Measurements from ENCODE around the gene ANXA2R. TPM values are rescaled to one million over a fixed set of nuclear protein-coding genes. Genes with fewer than 3 reads are reported as not detected.
"Not testable (repeated sequence)": the region's sequence is repeated elsewhere in the genome, so short reads cannot be mapped to it uniquely, and the experiment has no call there.

ANXA2R gene
- total RNA-seq, 1 donor from 2014 or later, result 1.2 TPM

DNA sequence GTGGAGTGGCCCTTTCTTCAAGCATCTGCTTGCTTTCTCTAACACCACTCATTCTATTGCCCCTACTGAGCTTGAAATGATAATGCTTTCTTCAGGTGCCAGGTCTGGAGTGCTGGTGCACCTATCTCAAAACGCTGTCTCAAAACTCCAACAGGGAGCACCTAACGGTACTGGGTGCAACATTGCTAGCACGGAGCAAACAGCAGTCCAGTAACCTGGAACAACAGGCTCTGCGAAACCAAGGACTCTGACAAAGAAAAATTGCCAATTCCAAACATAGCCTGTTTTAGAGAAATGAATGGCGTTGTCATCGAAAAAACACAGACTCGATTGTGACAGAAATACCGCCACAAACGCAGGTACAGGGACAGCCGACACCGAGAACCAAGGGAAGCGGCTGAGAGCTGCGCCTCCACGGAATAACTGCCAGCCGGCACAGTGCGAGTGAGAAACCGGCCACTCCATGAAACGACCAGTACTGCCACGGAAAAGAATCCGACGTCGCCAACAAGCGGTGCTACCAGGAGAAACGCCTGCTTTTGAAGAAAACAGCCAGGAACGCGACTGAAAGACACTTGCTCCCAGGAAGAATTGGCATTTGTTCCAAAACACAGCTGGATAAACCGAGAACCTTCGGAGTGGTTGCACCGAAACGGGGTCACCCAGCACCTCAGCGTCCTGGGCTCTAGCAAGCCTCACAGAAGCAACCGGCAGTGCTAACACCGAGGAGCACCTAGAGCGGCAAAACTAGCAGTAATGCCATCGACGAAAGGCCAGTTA lies 3.1 kb downstream of the ANXA2R start:
- H3K9me3 Mint-ChIP-seq, result peaks cover 3% of the 10 kb centered on the region
- peaks cover 78% of the 10 kb centered on the region for H3K27me3 Mint-ChIP-seq (ENCODE audit: low read depth)
- no peak overlapping the region for H3K4me3 Mint-ChIP-seq
- H3K27ac Mint-ChIP-seq (ENCODE audit: unreplicated experiment), result no peak overlapping the region
- TF ChIP-seq, protein P1, sequence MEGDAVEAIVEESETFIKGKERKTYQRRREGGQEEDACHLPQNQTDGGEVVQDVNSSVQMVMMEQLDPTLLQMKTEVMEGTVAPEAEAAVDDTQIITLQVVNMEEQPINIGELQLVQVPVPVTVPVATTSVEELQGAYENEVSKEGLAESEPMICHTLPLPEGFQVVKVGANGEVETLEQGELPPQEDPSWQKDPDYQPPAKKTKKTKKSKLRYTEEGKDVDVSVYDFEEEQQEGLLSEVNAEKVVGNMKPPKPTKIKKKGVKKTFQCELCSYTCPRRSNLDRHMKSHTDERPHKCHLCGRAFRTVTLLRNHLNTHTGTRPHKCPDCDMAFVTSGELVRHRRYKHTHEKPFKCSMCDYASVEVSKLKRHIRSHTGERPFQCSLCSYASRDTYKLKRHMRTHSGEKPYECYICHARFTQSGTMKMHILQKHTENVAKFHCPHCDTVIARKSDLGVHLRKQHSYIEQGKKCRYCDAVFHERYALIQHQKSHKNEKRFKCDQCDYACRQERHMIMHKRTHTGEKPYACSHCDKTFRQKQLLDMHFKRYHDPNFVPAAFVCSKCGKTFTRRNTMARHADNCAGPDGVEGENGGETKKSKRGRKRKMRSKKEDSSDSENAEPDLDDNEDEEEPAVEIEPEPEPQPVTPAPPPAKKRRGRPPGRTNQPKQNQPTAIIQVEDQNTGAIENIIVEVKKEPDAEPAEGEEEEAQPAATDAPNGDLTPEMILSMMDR (conservative IDR thresholded peaks at IDR 0.05), result no peak
- H3K36me3 Mint-ChIP-seq (ENCODE audit: low read depth), result peaks cover 3% of the 10 kb centered on the region
- no peak for DNase-seq (ENCODE audit: low read depth, low spot score)
- H3K4me1 Mint-ChIP-seq, result peaks cover 34% of the 10 kb centered on the region

- Mint-ChIP-seq H3K27ac (ENCODE audit: unreplicated experiment) (no peak overlapping the region), H3K36me3 (ENCODE audit: low read depth) (peaks cover 3% of the 10 kb centered on the region), H3K27me3 (ENCODE audit: low read depth) (peaks cover 72% of the 10 kb centered on the region), H3K4me1 (peaks cover 30% of the 10 kb centered on the region), H3K4me3 (no peak overlapping the region), H3K9me3 (peaks cover 3% of the 10 kb centered on the region)
- TF ChIP-seq, protein P1 (conservative IDR thresholded peaks at IDR 0.05), result no peak
- no peak for DNase-seq (ENCODE audit: low read depth, low spot score)
Measured at GRCh38 chr5:43036409-43036808, 3.7 kb downstream of the ANXA2R start.

- Mint-ChIP-seq H3K27me3 (ENCODE audit: low read depth) (peaks cover 58% of the 10 kb centered on the region), H3K4me3 (no peak overlapping the region), H3K36me3 (ENCODE audit: low read depth) (peaks cover 3% of the 10 kb centered on the region), H3K9me3 (peaks cover 3% of the 10 kb centered on the region), H3K27ac (ENCODE audit: unreplicated experiment) (no peak overlapping the region), H3K4me1 (peaks cover 13% of the 10 kb centered on the region)
- TF ChIP-seq, protein P1 (conservative IDR thresholded peaks at IDR 0.05), result no peak
- DNase-seq (ENCODE audit: low read depth, low spot score), result no peak
Measured at GRCh38 chr5:43034591-43034968, 5.5 kb downstream of the ANXA2R start.

- Mint-ChIP-seq H3K9me3 (peaks cover 3% of the 10 kb centered on the region), H3K27me3 (ENCODE audit: low read depth) (peaks cover 53% of the 10 kb centered on the region), H3K27ac (ENCODE audit: unreplicated experiment) (no peak overlapping the region), H3K36me3 (ENCODE audit: low read depth) (peaks cover 3% of the 10 kb centered on the region), H3K4me3 (no peak overlapping the region), H3K4me1 (peaks cover 8% of the 10 kb centered on the region)
- TF ChIP-seq, protein P1 (conservative IDR thresholded peaks at IDR 0.05), result no peak
- no peak for DNase-seq (ENCODE audit: low read depth, low spot score)
Measured at GRCh38 chr5:43033841-43034590, 6.1 kb downstream of the ANXA2R start.

- no peak overlapping the region for H3K4me3 Mint-ChIP-seq
- H3K27ac Mint-ChIP-seq (ENCODE audit: unreplicated experiment), result no peak overlapping the region
- peaks cover 62% of the 10 kb centered on the region for H3K27me3 Mint-ChIP-seq (ENCODE audit: low read depth)
- TF ChIP-seq, protein P1 (conservative IDR thresholded peaks at IDR 0.05), result no peak
- peaks cover under 1% of the 10 kb centered on the region for H3K9me3 Mint-ChIP-seq
- DNase-seq (ENCODE audit: low read depth, low spot score), result no peak
- peaks cover 3% of the 10 kb centered on the region for H3K36me3 Mint-ChIP-seq (ENCODE audit: low read depth)
- H3K4me1 Mint-ChIP-seq, result peaks cover 3% of the 10 kb centered on the region
Measured at GRCh38 chr5:43027054-43027785, 12.9 kb downstream of the ANXA2R start.

- peaks cover 80% of the 10 kb centered on the region for H3K27me3 Mint-ChIP-seq (ENCODE audit: low read depth)
- DNase-seq (ENCODE audit: low read depth, low spot score); H3K9me3 Mint-ChIP-seq; H3K27ac Mint-ChIP-seq (ENCODE audit: unreplicated experiment); H3K36me3 Mint-ChIP-seq (ENCODE audit: low read depth); H3K4me3 Mint-ChIP-seq; H3K4me1 Mint-ChIP-seq: not testable (repeated sequence)
Measured at GRCh38 chr5:43025184-43025950, 14.8 kb downstream of the ANXA2R start.
